DND-41 (cell line): ENCODE results near the gene ELAC1.

ENCODE experiments used
- CTCF ChIP-seq: IDR thresholded peaks from 2 replicates; pipeline ENCODE4 v1.5.1; 2012; ENCODE audit warnings: borderline replicate concordance, low read length, moderate library complexity, mild to moderate bottlenecking; ENCODE audit not compliant: poor library complexity, severe bottlenecking; ENCODE audit errors: extremely low read depth
- EZH2 ChIP-seq: IDR thresholded peaks from 3 replicates; pipeline ENCODE4 v1.6.1; 2012; ENCODE audit warnings: borderline replicate concordance, low read depth, mild to moderate bottlenecking, moderate library complexity, low read length, inconsistent platforms; ENCODE audit not compliant: severe bottlenecking

- no peak for TF ChIP-seq CTCF
- no peak for TF ChIP-seq EZH2
Measured at GRCh38 chr18:51029378-51029693, 61.5 kb downstream of the ELAC1 start.
